GM12878 (cell line): ENCODE data around the gene TMTC1. TPM values are rescaled to one million over a fixed set of nuclear protein-coding genes. Genes with fewer than 3 reads are reported as not detected.

Experiments
- ATAC-seq: fragments of 200-7000 bp; cut with Tn5 transposase; 3 replicates; pipeline ENCODE4 v1.9.1; 2020; ENCODE audit warnings: mild to moderate bottlenecking, moderate library complexity
- BruUV-seq: library from RNA; stranded (reverse); fragments of 400-500 nt; replicated peaks from 2 replicates; lab custom pipeline; 2021; lab: Mats Ljungman, UMichigan
- CTCF ChIA-PET: fragments of 300-600 bp; sonication (Branson Sonifier 250); formaldehyde crosslinking; extraction: SDS; loops from one replicate; lab custom pipeline; 2021; ENCODE audit warnings: inconsistent platforms; lab: Yijun Ruan, JAX
- POLR2A ChIA-PET: fragments of 350-600 bp; formaldehyde crosslinking; extraction: SDS; loops from one replicate; lab custom pipeline; 2021; ENCODE audit warnings: inconsistent platforms; lab: Charles Lee
- RAD21 ChIA-PET: fragments of 300-600 bp; sonication (Branson Sonifier 250); formaldehyde crosslinking; loops from one replicate; lab custom pipeline; 2023; ENCODE audit warnings: antibody characterized with exemption; ENCODE audit not compliant: unreplicated experiment; lab: Charles Lee
- SMC1A ChIA-PET: fragments of 300-600 bp; sonication (Branson Sonifier 250); formaldehyde crosslinking; loops from one replicate; lab custom pipeline; 2023; ENCODE audit not compliant: unreplicated experiment, uncharacterized antibody; lab: Charles Lee
- DNase-seq: peaks from one replicate; pipeline ENCODE4 v3.0.0-alpha.2; 2011; ENCODE audit warnings: low read depth, low spot score
- FAIRE-seq: peaks from 3 replicates; lab custom pipeline; 2011; peaks lifted over from hg19 to GRCh38; lab: Jason Lieb, UNC
- H2AFZ ChIP-seq: 2 replicates; pipeline ENCODE4 v1.6.0; 2011; ENCODE audit warnings: low read depth, low read length, control low read depth; ENCODE audit not compliant: control insufficient read depth
- H3K27ac ChIP-seq: 2 replicates; pipeline ENCODE4 v1.5.1; 2011; ENCODE audit warnings: control low read depth; ENCODE audit not compliant: control insufficient read depth, insufficient read depth
- H3K27me3 ChIP-seq, 2 experiments: replicated peaks in 1 of 2; 2 replicates each; pipeline versions ENCODE4 v1.6.0 to v1.6.1; 2011; ENCODE audit warnings: low read length in 1 of 2; ENCODE audit not compliant: control insufficient read depth in 2 of 2, insufficient read depth in 2 of 2
- H3K36me3 ChIP-seq, 2 experiments: 2 replicates each; pipeline ENCODE4 v1.5.1; 2011; ENCODE audit warnings: low read length in 1 of 2; ENCODE audit not compliant: control insufficient read depth in 2 of 2, insufficient read depth in 2 of 2
- H3K4me1 ChIP-seq: 2 replicates; pipeline ENCODE4 v1.6.1; 2011; ENCODE audit warnings: mild to moderate bottlenecking, low read length, moderate library complexity, mixed read lengths; ENCODE audit not compliant: control insufficient read depth, insufficient read depth
- H3K4me2 ChIP-seq: 2 replicates; pipeline ENCODE4 v1.6.0; 2011; ENCODE audit warnings: control low read depth; ENCODE audit not compliant: control insufficient read depth, insufficient read depth
- H3K4me3 ChIP-seq: fragments of 200-600 bp; sonication (generic); 2 replicates; pipeline ENCODE4 v1.5.1; 2016
- H3K79me2 ChIP-seq: 2 replicates; pipeline ENCODE4 v1.6.0; 2011; ENCODE audit warnings: low read length; ENCODE audit not compliant: control insufficient read depth, insufficient read depth
- H3K9ac ChIP-seq: 2 replicates; pipeline ENCODE4 v1.8.0; 2011; ENCODE audit warnings: low read length, control low read depth, mixed read lengths; ENCODE audit not compliant: control insufficient read depth, insufficient read depth
- H3K9me3 ChIP-seq: replicated peaks from 3 replicates; pipeline ENCODE4 v1.5.1; 2011; ENCODE audit warnings: mild to moderate bottlenecking, low read length; ENCODE audit not compliant: control insufficient read depth, insufficient read depth
- H4K20me1 ChIP-seq: 2 replicates; pipeline ENCODE4 v1.6.0; 2011; ENCODE audit not compliant: control insufficient read depth, insufficient read depth
- BCLAF1 ChIP-seq: fragments of 450-650 bp; IDR thresholded peaks from 2 replicates; pipeline ENCODE4 v1.6.1; 2017; ENCODE audit warnings: antibody characterized with exemption, mild to moderate bottlenecking, moderate library complexity
- BMI1 ChIP-seq: fragments of 450-650 bp; IDR thresholded peaks from 2 replicates; pipeline ENCODE4 v1.6.1; 2016; ENCODE audit warnings: mild to moderate bottlenecking, moderate library complexity, borderline replicate concordance
- E4F1 ChIP-seq: fragments of 450-650 bp; IDR thresholded peaks from 2 replicates; pipeline ENCODE4 v1.6.1; 2018; ENCODE audit warnings: borderline replicate concordance, mild to moderate bottlenecking; ENCODE audit not compliant: partially characterized antibody
- ETV6 ChIP-seq, 2 experiments: fragments of 450-650 bp in 1 of 2; IDR thresholded peaks in 1 of 2; conservative IDR thresholded peaks in 1 of 2; 2 replicates each; pipeline ENCODE4 v1.6.1; 2014; ENCODE audit warnings: antibody characterized with exemption in 1 of 2, borderline replicate concordance in 1 of 2, low read depth in 1 of 2, mild to moderate bottlenecking in 1 of 2, moderate library complexity in 1 of 2
- EZH2 ChIP-seq: IDR thresholded peaks from 2 replicates; pipeline ENCODE4 v1.6.1; 2012; ENCODE audit warnings: low read depth, mild to moderate bottlenecking, control low read depth, inconsistent platforms, low read length, borderline replicate concordance; ENCODE audit not compliant: control insufficient read depth
- FOXM1 ChIP-seq: IDR thresholded peaks from 2 replicates; pipeline ENCODE4 v1.6.1; 2012; ENCODE audit warnings: low read depth, mild to moderate bottlenecking, inconsistent platforms, low read length, moderate library complexity
- NRF1 ChIP-seq: conservative IDR thresholded peaks from 2 replicates; pipeline ENCODE4 v1.6.1; 2011; ENCODE audit warnings: mild to moderate bottlenecking, low read depth, low read length, improper control_type of control experiment
- WGBS: methylation state at CpG from one replicate; pipeline ENCODE4 v1.1.6; 2016; ENCODE audit warnings: low lambda C conversion rate; ENCODE audit not compliant: insufficient replicate concordance, insufficient coverage; ENCODE audit errors: missing lambda C conversion rate; 5-methylcytosine and 5-hydroxymethylcytosine counted together
- in situ Hi-C: fragments of 300-500 bp; cut with MboI; formaldehyde crosslinking; loops from 9 replicates; pipeline ENCODE4 v1.14.3; 2018; ENCODE audit warnings: mixed read lengths
- intact Hi-C: fragments of 100-400 bp; cut with micrococcal nuclease; formaldehyde crosslinking; loops from one replicate; pipeline ENCODE4 v1.14.2; 2022; ENCODE audit not compliant: unreplicated experiment
- polyA plus RNA-seq, 11 experiments: library from polyadenylated mRNA; depleted of rRNA in 4 of 11; unstranded in 6 of 11; stranded (reverse) in 5 of 11; fragments of >200 nt; fragmentation: Nextera tagmentation in 4 of 11; fragmentation: Illumina TruSeq in 1 of 11; extraction: Ambion mirVana in 4 of 11; extraction: Trizol in 1 of 11; gene quantifications; 1 replicate in 1 of 11; 2 replicates in 10 of 11; pipeline versions ENCODE4 v1.2.1 to v1.2.3, GENCODE V29; 2011 to 2016; ENCODE audit warnings: inconsistent platforms in 2 of 11, missing spikeins in 2 of 11, low read depth in 1 of 11
- total RNA-seq, 4 experiments: library from RNA; depleted of rRNA in 3 of 4; stranded (reverse); fragments of >200 nt in 3 of 4; fragmentation: Illumina TruSeq in 1 of 4; extraction: Trizol in 1 of 4; gene quantifications; 2 replicates each; pipeline versions ENCODE4 v1.2.1 to v1.2.3, GENCODE V29; 2013 to 2021

The TMTC1 gene
- total and polyA plus RNA-seq, 10 of the 15 experiments (the other 5 are each of a cell fraction or from before 2014, with no cell fraction given), result 0.10 to 20.9 (median 0.57) TPM

- TF ChIP-seq E4F1, result no peak
- no peak for TF ChIP-seq FOXM1
- TF ChIP-seq BMI1, result no peak
- TF ChIP-seq ETV6 (conservative IDR thresholded peaks at IDR 0.05 in 1 of 2, IDR thresholded peaks at IDR 0.05 in 1 of 2; ENCODE audit: borderline replicate concordance in 1 of 2, low read depth in 1 of 2), result no peak
Measured at GRCh38 chr12:29563071-29563470, 220.7 kb downstream of the TMTC1 start (continued).

GRCh38 chr12:29562110-29562804, 221.5 kb downstream of the TMTC1 start:
- Histone ChIP-seq H3K27me3 (no peaks in the 10 kb centered on the region), H3K9ac (no peak overlapping the region), H3K4me2 (no peak overlapping the region), H3K9me3 (no peaks in the 10 kb centered on the region), H4K20me1 (no peaks in the 10 kb centered on the region), H3K4me1 (no peaks in the 10 kb centered on the region), H3K4me3 (no peak overlapping the region), H3K36me3 (no peaks in the 10 kb centered on the region), H3K27ac (no peak overlapping the region), H2AFZ (no peak overlapping the region), H3K79me2 (no peaks in the 10 kb centered on the region)
- no peak for TF ChIP-seq NRF1
- TF ChIP-seq BCLAF1, result no peak
- no peak for TF ChIP-seq EZH2
- in situ Hi-C loops, result no loop called here
- RAD21 ChIA-PET, result interaction anchor here (1.0 kb wide), 1 partner anchor 27 kb away, joined by 4 read pairs; no protein-coding TSS in a partner anchor
- no TSS peak for BruUV-seq
- intact Hi-C loops, result no loop called here
- 22% methylated on average over 4 of the region's 4 CpGs for WGBS
- CTCF ChIA-PET, result interaction anchor here (2.8 kb wide), 1 partner anchor 9 kb away, joined by 16 read pairs; no protein-coding TSS in a partner anchor
- ATAC-seq (no peak), DNase-seq (no peak), FAIRE-seq (no peak)
- POLR2A ChIA-PET, result interaction anchor here (0.9 kb wide), 1 partner anchor 16 kb away, joined by 3 read pairs; no protein-coding TSS in a partner anchor
- SMC1A ChIA-PET, result interaction anchor here (1.0 to 2.8 kb wide), 8 partner anchors 7 to 338 kb away, joined by 3 to 9 read pairs (median 4); no protein-coding TSS in a partner anchor
